Activated CD8-positive, alpha-beta T cell treated with anti-CD3 and anti-CD28 coated beads for 36 hours (primary cell): Measurements from ENCODE around the gene CTH. TPM values are rescaled to one million over a fixed set of nuclear protein-coding genes. Genes with fewer than 3 reads are reported as not detected.
"Not testable (repeated sequence)": the region's sequence is repeated elsewhere in the genome, so short reads cannot be mapped to it uniquely, and the experiment has no call there.

Experiments
- ATAC-seq: fragments of 200-7000 bp; cut with Tn5 transposase; one replicate; pipeline ENCODE4 v1.10.0; 2021; ENCODE audit warnings: mild to moderate bottlenecking, moderate library complexity
- CTCF ChIA-PET: fragments of 350-600 bp; sonication (Branson Sonifier 250); formaldehyde crosslinking; loops from one replicate; lab custom pipeline; 2021; ENCODE audit warnings: antibody characterized with exemption; lab: Charles Lee
- POLR2A ChIA-PET: fragments of 350-600 bp; sonication (Branson Sonifier 250); formaldehyde crosslinking; loops from one replicate; lab custom pipeline; 2021; ENCODE audit warnings: antibody characterized with exemption; lab: Charles Lee
- DNase-seq: peaks from one replicate; pipeline ENCODE4 v3.0.0-alpha.2; 2020
- H3K27ac Mint-ChIP-seq: one replicate; pipeline ENCODE4 v1.8.0; 2021; ENCODE audit warnings: mild to moderate bottlenecking, mixed read lengths
- H3K27me3 Mint-ChIP-seq: one replicate; pipeline ENCODE4 v1.8.0; 2021; ENCODE audit warnings: mixed read lengths
- H3K36me3 Mint-ChIP-seq: one replicate; pipeline ENCODE4 v1.8.0; 2021; ENCODE audit warnings: low read depth, mixed read lengths
- H3K4me1 Mint-ChIP-seq: one replicate; pipeline ENCODE4 v1.8.0; 2021; ENCODE audit warnings: low read depth, mixed read lengths
- H3K4me3 Mint-ChIP-seq: one replicate; pipeline ENCODE4 v1.8.0; 2021; ENCODE audit warnings: mild to moderate bottlenecking, moderate library complexity, mixed read lengths
- H3K9me3 Mint-ChIP-seq: one replicate; pipeline ENCODE4 v1.8.0; 2021; ENCODE audit warnings: mixed read lengths
- CTCF ChIP-seq: fragments of 200-600 bp; IDR thresholded peaks from one replicate; pipeline ENCODE4 v1.8.0; 2022; ENCODE audit warnings: antibody characterized with exemption, mild to moderate bottlenecking
- intact Hi-C: fragments of 100-400 bp; cut with micrococcal nuclease; formaldehyde crosslinking; loops from one replicate; pipeline ENCODE4 v1.10.0; 2022
- total RNA-seq, 2 experiments: library from RNA; stranded (reverse); gene quantifications; one replicate each; pipeline ENCODE4 v1.2.3, GENCODE V29; 2021

CTH gene
- total RNA-seq, 2 experiments from 2014 or later: 34.5 to 35.0 TPM

- intact Hi-C loops: no loop called here
- Mint-ChIP-seq H3K4me1 (no peaks in the 10 kb centered on the region), H3K4me3 (no peak overlapping the region), H3K9me3 (no peaks in the 10 kb centered on the region), H3K27me3 (no peaks in the 10 kb centered on the region), H3K27ac (no peak overlapping the region), H3K36me3 (no peaks in the 10 kb centered on the region)
- ChIA-PET POLR2A (interaction anchor here (0.9 kb wide), 1 partner anchor 10 kb away, joined by 3 read pairs; no protein-coding TSS in a partner anchor), CTCF (no interaction called here)
- DNase-seq (no peak), ATAC-seq (no peak)
- TF ChIP-seq CTCF: no peak
These were observed 66.0 kb downstream of the CTH start for GRCh38 chr1:70477090-70477489.

- intact Hi-C loops, ATAC-seq, CTCF ChIA-PET, H3K9me3 Mint-ChIP-seq, DNase-seq, H3K36me3 Mint-ChIP-seq, H3K4me3 Mint-ChIP-seq, H3K27ac Mint-ChIP-seq, H3K4me1 Mint-ChIP-seq, H3K27me3 Mint-ChIP-seq: not testable (repeated sequence)
- POLR2A ChIA-PET: interaction anchor here (0.9 kb wide), 1 partner anchor 9 kb away, joined by 3 read pairs; no protein-coding TSS in a partner anchor
These were observed 66.8 kb downstream of the CTH start for GRCh38 chr1:70477905-70478304.

- POLR2A ChIA-PET: no interaction called here
- peaks cover 3% of the 10 kb centered on the region for H3K27me3 Mint-ChIP-seq
- intact Hi-C loops: no loop called here
These were observed 72.3 kb downstream of the CTH start for GRCh38 chr1:70483342-70483741.

GRCh38 chr1:70485624-70486023, 74.6 kb downstream of the CTH start:
- Mint-ChIP-seq H3K27ac (no peak overlapping the region), H3K36me3 (no peaks in the 10 kb centered on the region), H3K4me1 (no peaks in the 10 kb centered on the region), H3K4me3 (no peak overlapping the region), H3K27me3 (peaks cover 6% of the 10 kb centered on the region), H3K9me3 (no peaks in the 10 kb centered on the region)
- CTCF ChIA-PET: no interaction called here
- intact Hi-C loops: no loop called here
- no peak for DNase-seq
- ATAC-seq: no peak
- POLR2A ChIA-PET: no interaction called here
- TF ChIP-seq CTCF: no peak

More at GRCh38 chr1:70483342-70483741, 72.3 kb downstream of the CTH start:
- CTCF ChIA-PET: interaction anchor here (1.0 kb wide), 1 partner anchor 15 kb away, joined by 4 read pairs; no protein-coding TSS in a partner anchor
- DNase-seq (no peak), ATAC-seq (no peak)
- no peak for TF ChIP-seq CTCF
- H3K27ac Mint-ChIP-seq: no peak overlapping the region
- no peak overlapping the region for H3K4me3 Mint-ChIP-seq
- no peaks in the 10 kb centered on the region for H3K9me3 Mint-ChIP-seq
- H3K36me3 Mint-ChIP-seq: no peaks in the 10 kb centered on the region
- no peaks in the 10 kb centered on the region for H3K4me1 Mint-ChIP-seq

- Mint-ChIP-seq H3K4me3 (no peak overlapping the region), H3K27ac (no peak overlapping the region), H3K27me3 (peaks cover 6% of the 10 kb centered on the region), H3K9me3 (no peaks in the 10 kb centered on the region), H3K36me3 (no peaks in the 10 kb centered on the region), H3K4me1 (no peaks in the 10 kb centered on the region)
- DNase-seq (no peak), ATAC-seq (no peak)
- TF ChIP-seq CTCF: no peak
- intact Hi-C loops: no loop called here
- CTCF ChIA-PET: interaction anchor here (1.0 kb wide), 1 partner anchor 34 kb away, joined by 3 read pairs; no protein-coding TSS in a partner anchor
- POLR2A ChIA-PET: interaction anchor here (0.8 kb wide), 1 partner anchor 9 kb away, joined by 3 read pairs; no protein-coding TSS in a partner anchor
These were observed 75.8 kb downstream of the CTH start for GRCh38 chr1:70486676-70487458.
